GM23338 (cell line): ENCODE data around the gene EMC6. TPM values are rescaled to one million over a fixed set of nuclear protein-coding genes. Genes with fewer than 3 reads are reported as not detected.

Experiments used
- ATAC-seq: fragments of 200-7000 bp; cut with Tn5 transposase; 3 replicates; pipeline ENCODE4 v1.9.1; 2020
- DNase-seq: peaks from one replicate; pipeline ENCODE4 v3.0.0-alpha.2; 2015; ENCODE audit warnings: low spot score
- H2AFZ ChIP-seq: fragments of 200-600 bp; sonication (generic); 2 replicates; pipeline ENCODE4 v1.8.0; 2016; ENCODE audit warnings: antibody characterized with exemption, mild to moderate bottlenecking, moderate library complexity
- H3F3A ChIP-seq: fragments of 200-600 bp; sonication (generic); replicated peaks from 2 replicates; pipeline ENCODE4 v1.8.0; 2017; ENCODE audit warnings: antibody characterized with exemption, mixed run types, low read depth
- H3K27ac ChIP-seq: fragments of 200-600 bp; sonication (generic); 2 replicates; pipeline ENCODE4 v1.6.1; 2016; ENCODE audit warnings: low read depth
- H3K27me3 ChIP-seq: fragments of 200-600 bp; sonication (generic); 2 replicates; pipeline ENCODE4 v1.8.0; 2016; ENCODE audit warnings: mild to moderate bottlenecking, mixed run types, moderate library complexity; ENCODE audit not compliant: insufficient read depth
- H3K36me3 ChIP-seq: fragments of 200-600 bp; sonication (generic); 2 replicates; pipeline ENCODE4 v1.8.0; 2016; ENCODE audit warnings: mild to moderate bottlenecking; ENCODE audit not compliant: insufficient read depth
- H3K4me1 ChIP-seq: fragments of 200-600 bp; sonication (generic); 2 replicates; pipeline ENCODE4 v1.8.0; 2016; ENCODE audit warnings: mild to moderate bottlenecking, moderate library complexity; ENCODE audit not compliant: insufficient read depth
- H3K4me2 ChIP-seq: fragments of 200-600 bp; sonication (generic); 2 replicates; pipeline ENCODE4 v1.7.1; 2017; ENCODE audit warnings: mixed run types
- H3K4me3 ChIP-seq: fragments of 200-600 bp; sonication (generic); 2 replicates; pipeline ENCODE4 v1.6.1; 2016; ENCODE audit warnings: mixed run types
- H3K79me2 ChIP-seq: fragments of 200-600 bp; sonication (generic); replicated peaks from 2 replicates; pipeline ENCODE4 v1.8.0; 2017; ENCODE audit warnings: mild to moderate bottlenecking; ENCODE audit not compliant: insufficient read depth
- H3K9me2 ChIP-seq: fragments of 200-600 bp; sonication (generic); 2 replicates; pipeline ENCODE4 v1.8.0; 2017; ENCODE audit not compliant: insufficient read depth
- H4K20me1 ChIP-seq: fragments of 200-600 bp; sonication (generic); replicated peaks from 2 replicates; pipeline ENCODE4 v1.8.0; 2017; ENCODE audit warnings: mild to moderate bottlenecking; ENCODE audit not compliant: insufficient read depth
- H3K27ac Mint-ChIP-seq: 2 replicates; pipeline ENCODE4 v1.8.0; 2020; ENCODE audit warnings: inconsistent platforms, mild to moderate bottlenecking, moderate library complexity, mixed read lengths
- H3K27me3 Mint-ChIP-seq: 3 replicates; pipeline ENCODE4 v1.8.0; 2022; ENCODE audit warnings: low read depth, mild to moderate bottlenecking, moderate library complexity, mixed read lengths, inconsistent platforms; ENCODE audit not compliant: insufficient read depth, poor library complexity
- H3K36me3 Mint-ChIP-seq: 3 replicates; pipeline ENCODE4 v1.8.0; 2021; ENCODE audit warnings: low read depth, mild to moderate bottlenecking, inconsistent platforms, moderate library complexity, mixed read lengths
- H3K4me1 Mint-ChIP-seq: 3 replicates; pipeline ENCODE4 v1.8.0; 2020; ENCODE audit warnings: mild to moderate bottlenecking, inconsistent platforms, mixed read lengths
- H3K4me3 Mint-ChIP-seq: 3 replicates; pipeline ENCODE4 v1.8.0; 2021; ENCODE audit warnings: moderate library complexity, mild to moderate bottlenecking, inconsistent platforms, mixed read lengths
- H3K9me3 Mint-ChIP-seq: 3 replicates; pipeline ENCODE4 v1.8.0; 2020; ENCODE audit warnings: moderate library complexity, mild to moderate bottlenecking, inconsistent platforms, mixed read lengths
- CREB1 ChIP-seq: fragments of 250-450 bp; sonication (Bioruptor Pico); IDR thresholded peaks from 2 replicates; pipeline ENCODE4 v1.5.0; 2020; ENCODE audit warnings: low read depth, mild to moderate bottlenecking, moderate library complexity
- CTCF ChIP-seq, 2 experiments: fragments of 200-600 bp in 1 of 2; sonication (generic) in 1 of 2; conservative IDR thresholded peaks; 2 replicates each; pipeline versions ENCODE4 v1.5.1 to v1.6.1; 2016 to 2017; ENCODE audit warnings: antibody characterized with exemption in 2 of 2, low read depth in 2 of 2, mild to moderate bottlenecking in 2 of 2, moderate library complexity in 1 of 2
- ETS1 ChIP-seq: IDR thresholded peaks from 2 replicates; pipeline ENCODE4 v1.6.1; 2016; ENCODE audit warnings: antibody characterized with exemption
- EZH2 ChIP-seq: fragments of 200-600 bp; sonication (generic); IDR thresholded peaks from one replicate; pipeline ENCODE4 v1.8.0; 2017; ENCODE audit warnings: antibody characterized with exemption, mild to moderate bottlenecking, low read depth; ENCODE audit not compliant: unreplicated experiment
- EZH2phosphoT487 ChIP-seq: fragments of 200-600 bp; sonication (generic); IDR thresholded peaks from one replicate; pipeline ENCODE4 v1.8.1; 2018; ENCODE audit warnings: antibody characterized with exemption; ENCODE audit not compliant: unreplicated experiment
- JUNB ChIP-seq: IDR thresholded peaks from one replicate; pipeline ENCODE4 v1.6.1; 2016; ENCODE audit warnings: antibody characterized with exemption; ENCODE audit not compliant: unreplicated experiment
- NANOG ChIP-seq: IDR thresholded peaks from 2 replicates; pipeline ENCODE4 v1.6.1; 2016; ENCODE audit warnings: antibody characterized with exemption, borderline replicate concordance
- REST ChIP-seq: IDR thresholded peaks from one replicate; pipeline ENCODE4 v1.6.1; 2018; ENCODE audit warnings: antibody characterized with exemption; ENCODE audit not compliant: unreplicated experiment
- STAT1 ChIP-seq: IDR thresholded peaks from one replicate; pipeline ENCODE4 v1.6.1; 2016; ENCODE audit warnings: antibody characterized with exemption; ENCODE audit not compliant: unreplicated experiment
- ZNF114 ChIP-seq: fragments of 250-450 bp; sonication (Bioruptor Pico); IDR thresholded peaks from 2 replicates; pipeline ENCODE4 v1.5.0; 2020; ENCODE audit warnings: mild to moderate bottlenecking, moderate library complexity
- ZNF331 ChIP-seq: fragments of 250-450 bp; sonication (Bioruptor Pico); IDR thresholded peaks from 2 replicates; pipeline ENCODE4 v1.5.0; 2020; ENCODE audit warnings: low read depth, mild to moderate bottlenecking, moderate library complexity
- polyA plus RNA-seq: library from polyadenylated mRNA; unstranded; fragments of >200 nt; fragmentation: Nextera tagmentation; extraction: Ambion mirVana; gene quantifications from 2 replicates; pipeline ENCODE4 v1.2.1, GENCODE V29; 2016
- total RNA-seq: library from RNA; depleted of rRNA; stranded (reverse); fragments of >200 nt; shearing (Covaris generic); gene quantifications from 2 replicates; pipeline ENCODE4 v1.2.3, GENCODE V29; 2014

EMC6 gene
- total and polyA plus RNA-seq, 2 experiments from 2014 or later = 48.0 to 230 TPM

- Histone ChIP-seq H3K4me1 (peaks cover 7% of the 10 kb centered on the region; the same call in 1 of the 2 replicates), H3K27me3 (no peaks in the 10 kb centered on the region), H3K36me3 (no peaks in the 10 kb centered on the region), H2AFZ (no peak overlapping the region), H4K20me1 (peaks cover 14% of the 10 kb centered on the region), H3F3A (peaks cover 21% of the 10 kb centered on the region; the same call in 1 of the 2 replicates), H3K4me2 (peak overlapping the region; percentile 98), H3K9me2 (no peaks in the 10 kb centered on the region), H3K4me3 (peak overlapping the region; percentile 99), H3K27ac (peak overlapping the region; percentile 90), H3K79me2 (peaks cover 41% of the 10 kb centered on the region)
- DNase-seq (no peak), ATAC-seq (no peak)
- peak overlapping the region; percentile 96 for H3K27ac Mint-ChIP-seq
- H3K27me3 Mint-ChIP-seq = peaks cover 16% of the 10 kb centered on the region
- peaks cover 20% of the 10 kb centered on the region; the same call in 2 of the 3 replicates for H3K36me3 Mint-ChIP-seq
- H3K4me1 Mint-ChIP-seq = peaks cover 24% of the 10 kb centered on the region
- H3K9me3 Mint-ChIP-seq = no peaks in the 10 kb centered on the region; the same call in 2 of the 3 replicates
- H3K4me3 Mint-ChIP-seq = peak overlapping the region; percentile 100
- TF ChIP-seq REST (no peak), EZH2 (no peak), CTCF (conservative IDR thresholded peaks at IDR 0.05; ENCODE audit: low read depth in 2 of 2) (no peak), JUNB (no peak), ZNF114 (CRISPR knock-in tag) (no peak), ZNF331 (CRISPR knock-in tag) (no peak), ETS1 (no peak)
These were observed 936 bp downstream of the EMC6 start for GRCh38 chr17:3669548-3669947.

- H3K4me3 Mint-ChIP-seq = no peak overlapping the region; the same call in 2 of the 3 replicates
These were observed 4.0 kb downstream of the EMC6 start for GRCh38 chr17:3672571-3672970.

More at GRCh38 chr17:3672571-3672970, 4.0 kb downstream of the EMC6 start:
- H3K4me3 ChIP-seq = no peak overlapping the region
- peaks cover 11% of the 10 kb centered on the region for H4K20me1 ChIP-seq
- 0 out of 2 replicates have a peak overlapping the region, but pooled peaks have one; percentile 6 for H3K27ac ChIP-seq
- H3K36me3 Mint-ChIP-seq = peaks cover 13% of the 10 kb centered on the region; the same call in 2 of the 3 replicates
- H3K9me2 ChIP-seq = no peaks in the 10 kb centered on the region
- TF ChIP-seq STAT1 (no peak), ETS1 (no peak), ZNF114 (CRISPR knock-in tag) (no peak), ZNF331 (CRISPR knock-in tag) (no peak), CREB1 (CRISPR knock-in tag) (no peak), NANOG (no peak), CTCF (conservative IDR thresholded peaks at IDR 0.05; ENCODE audit: low read depth in 2 of 2) (no peak), EZH2phosphoT487 (no peak), JUNB (no peak)
- H3F3A ChIP-seq = peaks cover 18% of the 10 kb centered on the region; the same call in 1 of the 2 replicates
- H2AFZ ChIP-seq = no peak overlapping the region
- peaks cover 8% of the 10 kb centered on the region for H3K27me3 Mint-ChIP-seq
- peaks cover 24% of the 10 kb centered on the region for H3K79me2 ChIP-seq
- H3K36me3 ChIP-seq = no peaks in the 10 kb centered on the region
- DNase-seq (no peak), ATAC-seq (no peak)
- no peaks in the 10 kb centered on the region; the same call in 2 of the 3 replicates for H3K9me3 Mint-ChIP-seq
- no peak overlapping the region for H3K4me2 ChIP-seq
- no peaks in the 10 kb centered on the region for H3K27me3 ChIP-seq
- H3K4me1 Mint-ChIP-seq = peaks cover 15% of the 10 kb centered on the region
- no peak overlapping the region for H3K27ac Mint-ChIP-seq
- H3K4me1 ChIP-seq = peaks cover 4% of the 10 kb centered on the region; the same call in 1 of the 2 replicates
